Thyroid gland (tissue), 4 donors: ENCODE results near the gene IL20RB.

Source experiments
- POLR2A ChIP-seq, 2 donors: fragments of 450-650 bp; IDR thresholded peaks; one replicate each; pipeline ENCODE4 v1.6.1; 2017; ENCODE audit warnings: antibody characterized with exemption in 2 of 2, mild to moderate bottlenecking in 2 of 2, moderate library complexity in 1 of 2
- TF ChIP-seq, protein P1 (sequence below), 6 experiments: fragments of 200-600 bp in 3 of 6; fragments of 450-650 bp in 3 of 6; sonication (generic) in 3 of 6; IDR thresholded peaks; one replicate each; pipeline ENCODE4 v1.5.1; 2016 to 2019; ENCODE audit warnings: antibody characterized with exemption in 6 of 6, mild to moderate bottlenecking in 2 of 6, inconsistent platforms in 1 of 6, moderate library complexity in 1 of 6

DNA sequence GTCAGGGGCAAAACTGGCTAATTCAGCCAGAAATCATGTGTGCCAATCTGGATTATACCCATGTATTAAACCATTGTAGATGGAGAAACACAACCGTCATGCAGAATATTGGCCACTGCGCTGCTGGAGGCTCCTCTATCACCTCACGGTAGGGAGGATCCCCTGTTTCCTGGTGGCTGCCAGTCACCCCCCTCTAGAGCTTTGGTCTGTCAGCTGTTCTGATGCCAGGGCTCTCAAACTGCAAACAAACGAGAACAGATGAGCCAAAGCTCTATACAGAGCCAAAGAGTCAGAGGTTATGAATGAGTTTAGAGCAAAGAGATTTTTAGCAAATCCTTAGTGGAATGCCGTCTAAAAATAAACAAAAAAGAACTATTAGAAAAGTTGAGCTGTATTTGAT, 62.5 kb downstream of the IL20RB start:
- TF ChIP-seq POLR2A (IDR thresholded peaks at IDR 0.05) = no peak
- TF ChIP-seq, protein P1, sequence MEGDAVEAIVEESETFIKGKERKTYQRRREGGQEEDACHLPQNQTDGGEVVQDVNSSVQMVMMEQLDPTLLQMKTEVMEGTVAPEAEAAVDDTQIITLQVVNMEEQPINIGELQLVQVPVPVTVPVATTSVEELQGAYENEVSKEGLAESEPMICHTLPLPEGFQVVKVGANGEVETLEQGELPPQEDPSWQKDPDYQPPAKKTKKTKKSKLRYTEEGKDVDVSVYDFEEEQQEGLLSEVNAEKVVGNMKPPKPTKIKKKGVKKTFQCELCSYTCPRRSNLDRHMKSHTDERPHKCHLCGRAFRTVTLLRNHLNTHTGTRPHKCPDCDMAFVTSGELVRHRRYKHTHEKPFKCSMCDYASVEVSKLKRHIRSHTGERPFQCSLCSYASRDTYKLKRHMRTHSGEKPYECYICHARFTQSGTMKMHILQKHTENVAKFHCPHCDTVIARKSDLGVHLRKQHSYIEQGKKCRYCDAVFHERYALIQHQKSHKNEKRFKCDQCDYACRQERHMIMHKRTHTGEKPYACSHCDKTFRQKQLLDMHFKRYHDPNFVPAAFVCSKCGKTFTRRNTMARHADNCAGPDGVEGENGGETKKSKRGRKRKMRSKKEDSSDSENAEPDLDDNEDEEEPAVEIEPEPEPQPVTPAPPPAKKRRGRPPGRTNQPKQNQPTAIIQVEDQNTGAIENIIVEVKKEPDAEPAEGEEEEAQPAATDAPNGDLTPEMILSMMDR (IDR thresholded peaks at IDR 0.05) = no peak
